M059J (cell line): ENCODE measurements around the gene NXF1. TPM values are rescaled to one million over a fixed set of nuclear protein-coding genes. Genes with fewer than 3 reads are reported as not detected.
"Not testable (repeated sequence)": the region's sequence is repeated elsewhere in the genome, so short reads cannot be mapped to it uniquely, and the experiment has no call there.

Source experiments
- DNase-seq: peaks from one replicate; pipeline ENCODE4 v3.0.0-alpha.2; 2012; ENCODE audit warnings: low read depth
- total RNA-seq: library from RNA; depleted of rRNA; stranded (reverse); fragments of >200 nt; shearing (Covaris generic); gene quantifications from 2 replicates; pipeline ENCODE4 v1.2.3, GENCODE V29; 2014

Gene NXF1
- total RNA-seq, 1 experiment from 2014 or later = 23.2 TPM

- peak; percentile 98 for DNase-seq
Measured at GRCh38 chr11:62787005-62787759, 18.1 kb downstream of the NXF1 start, which contains the start of gene TMEM179B. Gene TMEM179B, plus strand, starts transcription at chr11:62787402. Its CDS starts 30 bp downstream, at chr11:62787432.

GRCh38 chr11:62786318-62787004 is 18.8 kb downstream of the NXF1 start:
- DNase-seq = peak; percentile 85

- no peak for DNase-seq
Measured at GRCh38 chr11:62782753-62783152, 22.5 kb downstream of the NXF1 start.

- no peak for DNase-seq
Measured at GRCh38 chr11:62778441-62778840, 26.8 kb downstream of the NXF1 start.

GRCh38 chr11:62777389-62777788 is 27.9 kb downstream of the NXF1 start:
- no peak for DNase-seq

- no peak for DNase-seq
Measured at GRCh38 chr11:62775646-62776045, 29.6 kb downstream of the NXF1 start.

GRCh38 chr11:62774407-62774806 is 30.8 kb downstream of the NXF1 start:
- no peak for DNase-seq

- DNase-seq = peak; percentile 99
Measured at GRCh38 chr11:62771144-62772021, 33.9 kb downstream of the NXF1 start, which contains the start of gene TAF6L. Gene TAF6L, plus strand, starts transcription at chr11:62771396. Its CDS starts 4,388 bp downstream, at chr11:62775784.

GRCh38 chr11:62770778-62771143 is 34.5 kb downstream of the NXF1 start:
- no peak for DNase-seq

GRCh38 chr11:62760867-62761227 is 44.4 kb downstream of the NXF1 start:
- DNase-seq = not testable (repeated sequence)

GRCh38 chr11:62757846-62758788 is 47.1 kb downstream of the NXF1 start:
- DNase-seq = no peak

GRCh38 chr11:62755086-62755615 is 50.1 kb downstream of the NXF1 start:
- DNase-seq = no peak

GRCh38 chr11:62753736-62754603 is 51.3 kb downstream of the NXF1 start, which contains the start of gene ZBTB3:
Gene ZBTB3, minus strand, starts transcription at chr11:62754160. Its CDS starts 496 bp downstream, at chr11:62753664.
- peak; percentile 100 for DNase-seq

GRCh38 chr11:62752994-62753735 is 52.1 kb downstream of the NXF1 start:
- no peak for DNase-seq

- DNase-seq = no peak
Measured at GRCh38 chr11:62752177-62752785, 53.0 kb downstream of the NXF1 start.

GRCh38 chr11:62749931-62750330 is 55.3 kb downstream of the NXF1 start:
- DNase-seq = not testable (repeated sequence)

- DNase-seq = no peak
Measured at GRCh38 chr11:62747475-62748160, 57.6 kb downstream of the NXF1 start.
